ENCODE measurements around the gene EHD3.

The EHD3 gene

DNA sequence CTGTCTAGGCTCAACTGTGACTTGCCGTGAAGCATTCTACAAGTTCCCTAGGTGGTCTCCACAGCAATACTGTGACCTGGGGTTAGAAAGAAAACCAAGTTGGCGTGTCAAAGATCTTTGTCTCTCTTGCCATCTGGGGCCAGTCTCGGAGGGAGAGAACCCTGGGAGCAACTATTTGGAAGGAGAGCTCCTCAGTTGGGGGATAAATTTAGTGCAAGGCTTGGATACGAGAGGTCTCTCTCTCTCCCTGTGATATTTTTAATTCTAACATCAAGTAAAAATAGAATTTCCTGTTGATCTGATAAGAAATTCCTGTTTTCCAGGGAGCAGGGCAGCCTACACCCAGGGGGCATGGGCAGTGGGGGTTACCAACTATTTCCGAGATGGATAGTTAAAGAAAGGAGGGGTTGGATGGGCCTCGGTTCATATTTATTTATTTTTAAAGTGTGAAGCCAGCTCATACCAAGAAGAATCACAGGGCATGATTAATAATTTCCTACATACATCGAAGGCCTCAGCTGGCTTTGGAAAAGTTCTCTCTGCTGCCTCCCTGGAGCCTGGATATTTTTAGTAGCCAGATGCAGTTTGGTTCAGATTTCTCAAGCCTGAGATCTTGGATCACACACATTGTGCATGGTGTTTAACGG, 62.8 kb downstream of the EHD3 start:
- no peak for DNase-seq

- peak; percentile 9 for DNase-seq
Measured at GRCh38 chr2:31297751-31298150, 63.8 kb downstream of the EHD3 start.

DNA sequence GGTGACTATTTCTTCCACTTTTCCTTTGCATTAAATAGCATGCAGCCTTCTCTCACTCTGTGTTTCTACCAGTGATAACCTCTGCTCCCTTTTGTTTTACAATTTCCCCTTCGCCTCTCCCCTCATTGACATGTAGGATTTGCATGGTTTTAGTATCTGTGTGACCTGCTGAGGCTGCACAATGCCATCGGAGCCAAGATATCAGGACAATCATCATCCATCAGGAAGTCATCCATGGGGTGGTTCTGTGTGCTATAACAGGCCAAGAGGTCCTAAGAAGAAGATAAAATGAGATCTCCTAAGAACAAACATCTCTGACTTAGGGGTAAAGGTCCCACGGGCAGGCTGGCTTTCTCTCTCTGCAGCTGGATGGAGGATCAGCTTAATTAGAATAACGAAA, 65.6 kb downstream of the EHD3 start:
- no peak for DNase-seq

GRCh38 chr2:31300309-31300708, 66.4 kb downstream of the EHD3 start:
- DNase-seq = no peak

DNA sequence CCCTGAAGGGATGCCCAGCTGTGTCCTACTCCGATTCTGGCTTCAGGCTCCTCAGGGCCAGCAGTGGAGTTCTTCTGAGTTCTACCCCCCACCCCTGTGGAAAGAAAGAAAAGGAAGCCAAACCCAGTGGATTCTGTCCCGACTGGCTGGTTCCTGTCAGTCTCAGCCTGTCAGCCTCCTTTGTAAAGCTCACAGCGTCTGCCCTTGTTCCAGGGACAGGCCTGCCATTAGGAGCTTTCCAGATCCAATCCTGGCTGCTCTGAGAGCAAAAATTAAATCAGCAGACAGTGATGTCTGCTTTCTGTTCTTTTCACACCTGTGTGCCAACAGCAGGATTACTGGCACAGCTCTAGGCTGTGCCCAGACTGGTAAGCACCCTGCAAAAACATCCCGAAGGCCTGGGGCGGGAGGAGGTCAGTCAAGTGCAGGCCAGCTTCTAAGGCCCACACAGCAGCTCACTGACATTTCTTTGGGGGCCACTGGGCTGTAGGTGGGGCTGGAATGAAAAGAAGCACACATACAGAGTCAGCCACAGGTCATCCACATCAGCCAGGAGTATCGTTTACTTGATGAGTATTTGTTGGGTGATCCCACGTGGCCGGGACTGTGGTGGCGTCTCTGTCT, 69.1 kb downstream of the EHD3 start:
- DNase-seq = no peak

- DNase-seq = no peak
Measured at GRCh38 chr2:31304816-31305215, 70.9 kb downstream of the EHD3 start.

DNA sequence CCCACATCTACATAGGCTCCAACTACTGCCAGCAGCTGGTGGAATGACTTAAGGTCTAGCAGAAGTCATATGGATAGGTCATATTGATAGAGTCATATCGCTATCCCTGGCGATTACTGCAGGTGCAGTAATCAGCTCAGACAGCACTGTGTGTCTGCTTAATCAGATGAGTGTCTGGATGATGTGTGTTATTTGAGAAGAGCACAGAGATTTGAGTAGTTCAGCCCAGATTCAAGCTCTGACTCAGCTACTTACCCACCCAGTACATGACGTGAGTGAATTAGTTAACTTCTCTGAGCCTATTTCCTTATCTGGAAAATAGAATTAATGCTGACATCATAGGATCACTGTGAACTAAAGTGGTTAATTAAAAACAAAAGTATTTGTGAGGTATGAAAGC, 78.9 kb downstream of the EHD3 start:
- DNase-seq = no peak

GRCh38 chr2:31314761-31315160, 80.8 kb downstream of the EHD3 start:
- no peak for DNase-seq

DNA sequence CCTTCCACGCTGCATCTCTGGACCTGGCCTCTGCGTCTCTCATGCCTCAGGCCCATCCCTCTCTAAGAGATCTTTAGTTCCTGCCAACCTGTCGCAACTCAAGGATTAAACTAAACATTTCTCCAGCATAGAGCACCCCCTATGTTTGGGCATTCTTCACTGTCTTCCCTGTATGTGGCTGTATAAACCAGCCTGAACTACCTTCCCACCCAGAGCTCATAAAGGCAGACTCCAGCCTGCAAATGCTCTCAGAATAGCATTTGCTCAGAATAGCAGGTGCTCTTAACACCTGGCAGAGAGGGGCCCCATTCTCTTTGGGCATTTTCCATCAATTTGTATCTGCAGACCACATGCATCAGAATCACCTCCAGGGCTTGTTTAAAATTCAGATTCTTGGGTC, 83.4 kb downstream of the EHD3 start:
- DNase-seq = no peak

DNA sequence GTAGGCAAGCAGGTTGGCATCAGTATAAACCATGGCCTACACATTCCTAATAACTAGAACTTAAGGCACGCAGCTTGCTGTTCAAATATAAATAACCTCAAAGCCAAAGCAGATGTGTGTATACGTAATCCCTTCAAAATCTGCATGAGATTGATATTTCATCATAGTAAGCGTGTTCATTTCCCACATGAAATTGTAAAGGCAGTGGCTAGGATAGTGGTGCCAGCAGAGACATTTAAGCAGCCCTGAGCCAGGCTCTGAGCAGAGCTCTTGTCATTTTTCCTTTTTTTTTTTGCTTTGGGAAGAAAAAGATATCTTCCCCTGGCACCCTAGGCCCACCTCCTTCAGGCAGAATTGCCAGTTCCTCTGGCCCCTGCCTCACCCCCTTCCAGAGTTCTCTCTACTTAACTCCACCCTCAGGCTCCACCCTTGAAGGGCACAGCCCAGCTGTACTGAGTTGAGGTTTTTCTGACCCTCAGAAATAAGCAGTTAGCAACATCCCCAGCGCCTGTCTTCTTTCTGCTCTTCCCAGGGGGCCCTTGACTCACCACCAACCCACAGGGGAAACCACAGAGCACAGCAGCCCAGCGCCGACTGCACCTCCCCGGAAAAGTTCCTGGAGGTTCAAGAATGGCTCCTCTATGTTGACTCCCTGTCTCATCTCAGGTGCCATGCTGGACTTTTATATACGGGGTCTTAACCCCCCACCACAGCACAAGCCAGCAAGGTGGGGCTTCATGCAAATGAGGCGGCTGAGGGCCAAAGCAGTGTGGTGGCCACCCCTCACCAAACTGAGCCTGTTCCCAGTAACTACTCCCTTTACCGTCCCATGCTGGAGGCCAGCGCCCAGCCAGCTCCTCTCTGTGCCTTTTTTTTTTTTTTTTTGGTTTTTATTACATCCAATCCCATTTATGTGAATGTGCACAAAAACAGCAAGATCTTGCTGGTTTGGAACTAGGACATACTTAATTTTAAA, 84.7 kb downstream of the EHD3 start:
- DNase-seq = peak; percentile 25

Data from stimulated activated CD4-positive, alpha-beta T cell treated with anti-CD3 and anti-CD28 coated beads, Interleukin-1b, Interleukin-23, amount 100 ng/mL, for 48 hours (primary cell).